CD4-positive, alpha-beta T cell treated with Interleukin-10 for 1 hour (primary cell): Measurements from ENCODE around the gene C6.
"Not testable (repeated sequence)": the region's sequence is repeated elsewhere in the genome, so short reads cannot be mapped to it uniquely, and the experiment has no call there.

Experiments
- DNase-seq: peaks from one replicate; pipeline ENCODE4 v3.0.0-alpha.2; 2020

The C6 gene

DNA sequence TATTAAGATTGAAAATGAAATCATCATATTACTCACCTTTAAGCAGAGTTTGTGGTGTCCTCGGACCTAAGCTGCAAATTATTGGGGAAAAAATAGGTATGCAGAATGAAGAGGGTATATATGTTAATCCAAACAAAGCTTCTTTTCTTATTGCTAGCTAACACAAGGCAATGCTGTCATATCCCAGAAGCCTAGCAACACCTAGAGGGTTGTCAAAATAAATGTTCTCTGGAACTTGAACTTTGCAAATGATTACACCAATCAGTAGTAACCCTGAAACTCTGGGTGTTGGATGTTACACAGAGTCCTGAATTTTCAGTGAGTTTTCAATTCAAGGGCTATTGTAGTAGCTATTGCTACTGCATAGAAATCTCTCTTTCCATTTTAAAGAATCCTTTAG lies at the start of gene C6:
Gene C6 (minus strand): TSS at position 193 of the 400 bp plus-strand sequence. CDS start 10,302 bp downstream, outside the sequence.
- no peak for DNase-seq

DNA sequence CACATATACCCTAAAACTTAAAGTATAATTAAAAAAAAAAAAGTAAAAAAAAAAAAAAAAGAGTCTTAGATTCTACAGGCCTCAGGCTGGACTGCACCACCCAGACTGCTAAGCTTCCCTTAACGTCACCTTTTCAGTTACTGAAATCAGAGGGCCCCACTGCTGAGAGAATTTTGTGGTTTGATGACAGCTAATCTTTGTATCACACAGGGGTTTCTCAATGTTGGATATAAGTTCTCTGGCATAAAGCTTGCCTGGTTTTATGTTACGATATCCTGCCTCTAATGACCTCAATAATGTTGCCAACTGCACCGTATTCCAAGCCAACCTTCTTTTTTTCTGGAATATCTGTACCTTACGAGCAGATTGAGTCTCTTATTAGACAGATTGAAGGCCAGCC lies 43.1 kb upstream of the C6 start:
- no peak for DNase-seq

GRCh38 chr5:41253109-41253508 lies 39.8 kb upstream of the C6 start:
- DNase-seq: no peak

DNA sequence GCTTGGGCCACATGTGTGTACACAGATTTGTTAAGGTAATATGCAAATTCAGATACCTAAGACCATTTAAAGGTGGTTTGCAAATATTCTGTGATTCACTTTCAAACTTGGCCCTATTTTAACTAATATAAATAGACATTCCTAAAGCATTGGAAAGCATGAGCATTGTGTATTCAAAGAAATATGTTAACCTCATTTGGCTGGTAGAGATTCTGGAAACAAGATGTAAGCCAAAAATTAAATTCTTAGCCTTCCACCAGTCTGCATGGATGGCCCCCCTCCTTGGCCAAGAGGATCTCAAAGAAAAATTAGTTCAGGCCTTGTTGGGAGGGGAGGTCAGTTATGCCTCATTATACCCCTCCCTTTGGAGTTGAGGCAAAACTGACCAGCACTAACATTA lies 38.7 kb upstream of the C6 start:
- DNase-seq: no peak

DNA sequence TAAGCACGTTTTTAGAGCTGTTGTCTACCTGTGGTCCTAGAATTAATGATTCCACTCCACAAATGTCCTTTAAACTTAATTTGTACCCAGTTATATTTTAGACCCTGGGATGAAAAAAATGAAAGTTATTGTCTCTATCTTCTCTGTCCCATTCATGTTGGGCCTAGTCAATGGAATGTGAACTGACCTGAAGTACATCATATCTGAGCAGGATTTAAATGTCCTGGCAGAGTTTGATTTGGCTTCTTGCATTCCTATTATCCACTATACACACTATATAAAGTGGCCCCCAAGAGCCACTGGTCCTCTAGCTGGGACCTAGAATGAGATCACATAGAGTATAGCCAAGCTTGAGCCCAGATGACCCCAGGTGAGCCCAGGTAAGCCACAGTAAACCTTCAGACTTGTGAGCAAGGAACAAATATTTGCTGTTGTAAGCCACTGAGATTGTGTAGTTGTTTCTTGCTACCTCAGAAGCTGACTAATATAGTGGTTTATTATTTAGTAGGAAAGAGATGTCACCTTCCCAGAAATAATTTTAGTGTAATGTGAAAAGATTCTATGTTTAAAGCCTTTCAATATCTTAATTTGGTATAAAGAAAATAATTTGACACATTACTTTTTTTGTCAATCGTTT lies 37.1 kb upstream of the C6 start:
- no peak for DNase-seq

DNA sequence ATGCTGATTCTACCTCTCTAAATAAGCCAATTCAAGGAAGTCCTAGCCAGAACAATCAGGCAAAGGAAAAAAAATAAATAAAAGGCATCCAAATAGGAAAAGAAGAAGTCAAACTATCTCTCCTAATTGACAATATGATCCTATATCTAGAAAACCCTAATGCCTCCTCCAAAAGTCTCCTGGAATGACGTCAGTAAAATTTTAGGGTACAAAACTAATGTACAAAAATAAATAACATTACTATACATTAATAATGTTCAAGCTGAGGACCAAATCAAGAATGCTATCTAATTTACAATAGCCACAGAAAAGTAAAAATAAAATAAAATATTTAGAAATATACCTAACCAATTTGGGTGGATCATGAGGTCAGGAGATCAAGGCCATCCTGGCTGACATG lies 33.8 kb upstream of the C6 start:
- no peak for DNase-seq

GRCh38 chr5:41246376-41246775 lies 33.0 kb upstream of the C6 start:
- DNase-seq: no peak

DNA sequence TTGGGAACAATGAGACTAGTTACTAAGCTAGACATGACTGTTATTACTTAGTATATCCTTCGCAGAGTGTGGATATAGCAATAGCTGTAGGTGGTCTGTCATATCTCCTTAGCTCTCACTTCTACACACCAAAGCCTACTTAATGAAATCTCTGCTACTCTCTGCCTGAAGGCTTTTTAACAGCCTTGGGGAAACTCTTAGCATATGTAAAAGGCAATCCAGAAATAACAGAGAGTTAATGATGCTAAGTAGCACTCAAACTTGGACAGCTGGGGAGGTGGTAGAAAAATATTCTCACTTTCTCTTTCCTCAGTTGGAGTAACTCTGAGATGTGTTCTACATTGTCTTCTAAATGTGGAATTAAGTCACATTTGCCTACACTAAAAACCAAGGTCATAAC lies 30.2 kb upstream of the C6 start:
- no peak for DNase-seq

DNA sequence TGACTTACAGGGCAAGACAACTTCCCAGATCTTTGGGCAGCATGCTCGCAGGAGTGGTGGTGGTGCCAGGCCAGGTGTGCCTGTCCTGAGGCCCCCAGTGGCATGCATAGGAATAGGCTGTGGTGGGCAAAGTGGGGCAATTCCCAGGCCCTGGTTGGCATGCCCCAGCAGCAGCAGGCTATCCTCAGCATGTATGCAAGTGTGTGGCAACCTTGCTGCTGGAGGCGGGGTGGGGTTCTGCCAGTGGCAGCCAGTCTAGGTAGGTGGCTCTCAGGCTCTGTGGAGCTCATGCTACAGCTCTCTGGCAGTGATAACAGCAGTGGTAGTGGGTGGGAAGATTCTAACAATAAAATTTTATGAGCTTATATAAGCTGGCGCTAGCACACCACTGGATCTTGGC lies 27.7 kb upstream of the C6 start:
- DNase-seq: no peak

GRCh38 chr5:41240390-41240789 lies 27.1 kb upstream of the C6 start:
- no peak for DNase-seq

GRCh38 chr5:41234475-41234874 lies 21.1 kb upstream of the C6 start:
- DNase-seq: no peak

GRCh38 chr5:41232797-41233196 lies 19.5 kb upstream of the C6 start:
- no peak for DNase-seq

DNA sequence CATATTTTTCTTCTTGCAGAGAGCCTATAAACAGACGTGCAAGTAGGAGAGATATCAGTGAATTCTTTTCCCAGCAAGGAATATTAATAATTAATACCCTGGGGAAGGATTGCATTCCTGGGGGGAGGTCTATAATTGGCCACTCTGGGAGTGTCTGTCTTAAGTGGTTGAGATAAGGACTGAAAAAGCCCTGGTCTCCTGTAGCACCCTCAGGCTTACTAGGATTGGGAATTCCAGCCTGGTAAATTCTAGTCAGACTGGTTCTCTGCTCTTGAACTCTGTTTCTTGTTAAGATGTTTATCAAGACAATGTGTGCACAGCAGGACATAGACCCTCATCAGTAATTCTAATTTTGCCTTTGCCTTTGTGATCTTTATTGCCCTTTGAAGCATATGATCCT lies 16.9 kb upstream of the C6 start:
- not testable (repeated sequence) for DNase-seq

DNA sequence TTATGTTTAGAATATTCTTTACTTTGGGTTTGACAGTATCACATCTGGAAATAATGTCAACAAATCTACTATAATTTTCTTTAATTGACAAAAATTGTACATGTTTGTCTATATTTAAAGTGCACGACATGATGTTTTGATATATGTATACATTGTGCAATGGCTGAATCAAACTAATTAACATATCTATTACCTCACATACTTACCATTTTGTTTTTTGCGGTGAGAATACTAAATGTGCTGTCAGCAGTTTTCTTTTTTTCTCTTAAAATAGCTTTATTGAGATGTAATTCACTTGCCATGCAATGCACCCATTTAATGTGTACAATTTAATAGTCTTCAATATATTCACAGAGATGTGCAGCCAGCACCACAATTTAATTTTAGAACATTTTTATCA lies 10.6 kb upstream of the C6 start:
- no peak for DNase-seq

- no peak for DNase-seq
Observed at GRCh38 chr5:41219658-41220269, 6.4 kb upstream of the C6 start.

DNA sequence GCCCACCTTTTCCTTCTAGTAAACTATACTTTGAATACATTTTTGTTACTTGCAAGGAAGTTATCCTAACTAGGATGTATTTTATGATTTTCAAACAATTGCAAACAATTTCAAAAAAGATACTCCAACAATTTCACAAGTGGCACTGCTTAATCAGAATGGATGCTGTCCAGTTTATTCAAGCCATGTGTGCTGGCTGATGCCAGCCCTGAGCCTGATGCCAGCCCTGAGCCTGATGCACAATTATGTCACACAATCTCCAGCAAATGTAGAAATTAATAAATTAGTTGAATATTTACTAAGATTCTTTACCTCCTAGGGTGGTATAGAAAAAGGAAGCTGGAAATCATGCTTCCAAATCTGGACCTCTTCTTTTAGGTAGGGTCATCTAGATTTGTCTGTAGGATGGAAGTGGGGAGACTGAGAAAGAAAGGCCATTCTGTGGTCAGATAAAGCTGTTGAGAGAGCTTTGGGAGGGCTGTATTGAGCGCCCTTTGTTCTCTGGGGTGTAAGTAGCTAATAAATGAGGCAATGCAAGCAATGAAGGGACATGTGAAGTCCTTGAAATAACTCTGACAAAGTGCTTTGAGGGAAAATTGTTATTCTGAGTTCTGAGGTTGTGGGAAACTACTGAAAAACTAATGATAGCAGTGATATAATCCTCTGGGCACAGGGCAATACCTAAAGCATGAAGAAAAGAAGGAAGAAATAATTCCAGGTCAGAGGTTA lies 5.8 kb upstream of the C6 start:
- no peak for DNase-seq

DNA sequence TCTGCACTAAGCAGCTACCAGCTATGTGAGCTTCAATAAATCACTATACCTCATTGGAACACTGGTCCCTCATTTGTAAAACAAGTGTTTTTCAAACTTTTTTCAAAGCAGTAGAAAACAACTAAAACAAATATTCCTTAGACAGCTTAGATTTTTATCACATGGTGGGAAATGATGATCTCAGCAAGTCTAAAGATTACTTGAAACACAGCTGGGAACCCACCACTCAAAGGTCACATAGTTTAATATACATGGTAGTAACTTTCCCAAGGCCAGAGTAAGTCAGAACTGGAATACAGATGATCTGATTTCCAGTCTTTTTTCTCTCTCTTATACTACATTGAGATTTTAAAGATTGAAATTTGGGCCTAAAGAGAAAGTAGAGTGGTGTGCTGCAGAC lies 850 bp upstream of the C6 start:
- no peak for DNase-seq

DNA sequence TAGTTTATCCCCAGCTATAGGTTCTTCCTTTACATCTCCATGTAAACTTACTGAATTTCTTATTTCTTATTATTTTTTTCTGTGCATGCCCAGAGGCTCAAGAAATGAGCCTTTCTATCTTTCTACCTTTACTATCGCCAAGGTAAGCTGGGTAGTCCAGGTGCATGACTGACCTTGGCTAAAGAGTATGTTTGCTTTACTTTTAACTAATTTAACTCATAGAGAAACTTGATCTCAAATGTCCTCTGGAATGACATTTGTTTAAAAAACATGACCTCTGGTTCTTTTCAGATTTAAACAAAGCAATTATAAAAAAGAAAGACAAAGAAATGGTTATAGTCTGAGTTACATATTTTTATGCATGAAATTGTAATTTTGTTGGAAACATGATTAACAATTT lies 397 bp downstream of the C6 start:
- DNase-seq: no peak

GRCh38 chr5:41211417-41211816 lies 1.9 kb downstream of the C6 start:
- no peak for DNase-seq

- DNase-seq: not testable (repeated sequence)
Observed at GRCh38 chr5:41205475-41205874, 7.9 kb downstream of the C6 start.

DNA sequence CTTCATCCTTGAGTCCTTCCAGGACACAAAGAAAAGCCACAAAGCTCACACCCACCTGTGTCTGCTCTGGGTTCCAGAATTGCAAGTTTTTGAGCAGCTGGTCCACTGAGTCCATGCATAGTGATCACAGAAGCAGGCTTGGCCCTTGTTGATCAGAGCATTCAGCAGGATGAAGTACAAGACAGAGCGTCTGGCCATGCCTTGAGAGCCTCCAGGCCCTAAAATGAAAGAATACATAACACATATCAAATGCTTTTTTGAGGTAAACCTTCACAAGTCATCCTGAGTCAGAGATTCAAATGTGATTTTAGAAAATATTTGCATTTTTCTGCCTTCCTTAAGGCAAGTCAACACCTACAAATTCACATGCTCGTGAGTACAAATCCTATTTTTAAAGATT lies 10.3 kb downstream of the C6 start:
- DNase-seq: no peak

DNA sequence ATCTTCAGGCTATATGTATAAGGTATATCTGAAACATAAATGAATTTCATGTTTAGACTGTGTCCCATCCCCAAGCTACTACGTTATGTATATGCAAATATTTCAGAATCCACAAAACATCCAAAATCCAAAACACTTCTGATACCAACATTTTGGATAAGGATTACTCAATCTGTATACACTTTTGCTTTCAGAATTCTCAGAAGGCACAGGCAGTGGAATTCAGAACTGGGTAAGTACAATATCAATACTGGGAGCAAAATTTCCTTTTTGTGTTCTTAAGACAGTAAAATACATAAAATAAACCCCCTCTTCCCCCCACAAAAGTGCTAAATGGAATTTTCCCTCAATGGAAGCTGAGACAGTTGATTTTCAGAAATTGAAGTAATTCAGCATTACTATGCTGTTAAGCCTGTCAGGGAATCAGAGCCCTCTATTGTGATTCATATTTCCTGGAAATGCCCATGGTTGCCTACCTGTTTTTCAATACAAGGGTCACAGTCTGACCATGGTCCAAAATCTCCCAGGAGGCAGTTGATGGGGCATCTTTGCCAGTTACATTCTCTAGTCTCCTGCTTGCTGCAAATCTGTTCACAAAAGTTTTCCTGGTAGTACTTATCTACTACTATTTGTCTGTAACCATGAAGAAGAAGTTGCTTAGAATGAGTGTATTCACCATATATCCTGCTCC lies 12.1 kb downstream of the C6 start:
- DNase-seq: no peak

DNA sequence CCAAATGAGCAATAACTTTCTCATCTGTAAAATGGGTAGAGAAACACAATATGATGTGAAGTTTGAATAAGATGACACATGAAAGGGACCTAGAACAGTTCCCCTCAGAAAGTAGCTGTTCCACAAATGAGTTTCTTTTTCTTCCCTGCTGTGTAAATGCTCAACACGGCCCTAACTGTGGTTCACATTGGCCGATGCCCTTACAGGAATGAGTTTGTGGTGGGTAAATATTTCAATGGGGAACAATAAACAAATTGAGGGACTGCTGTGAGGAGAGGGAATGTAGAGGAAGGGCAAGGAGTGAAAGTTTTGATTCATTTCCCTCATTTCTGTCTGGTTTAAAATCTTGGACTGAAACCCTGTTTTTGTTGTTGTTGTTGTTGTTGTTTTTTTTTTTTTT lies 12.8 kb downstream of the C6 start:
- DNase-seq: no peak

DNA sequence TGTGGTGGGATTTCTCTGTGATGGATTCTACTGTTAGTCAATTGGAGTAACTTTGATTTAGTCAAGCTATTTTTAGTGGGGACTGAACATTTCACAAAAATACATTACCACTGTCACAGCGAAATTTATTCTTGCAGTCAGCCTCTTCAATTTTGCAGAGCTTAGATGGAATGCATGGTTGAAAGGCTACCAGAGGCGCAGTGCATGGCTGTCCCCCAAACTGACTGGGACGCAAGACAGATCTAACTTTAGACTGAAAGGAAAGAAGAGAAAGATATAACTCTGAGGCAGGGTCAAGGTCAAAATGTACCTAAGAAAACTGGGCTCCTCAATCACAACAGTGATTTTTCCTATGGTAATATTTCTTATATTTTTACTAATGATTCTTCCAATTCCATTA lies 13.7 kb downstream of the C6 start:
- no peak for DNase-seq
